Measurements from ENCODE around the gene RASGRF1. TPM values are rescaled to one million over a fixed set of nuclear protein-coding genes. Genes with fewer than 3 reads are reported as not detected.

RASGRF1 gene
- total RNA-seq, 4 donors from 2014 or later = 0.13 to 0.23 TPM; not detected in 2

GRCh38 chr15:79036323-79036722, 54.3 kb downstream of the RASGRF1 start:
- Histone ChIP-seq H3K9me3 (peaks cover 0 to 13% (median 0%) of the 10 kb centered on the region in 3 donors), H3K27me3 (peaks cover 11% of the 10 kb centered on the region), H3K36me3 (no peaks in the 10 kb centered on the region), H3K27ac (no peak overlapping the region), H3K4me3 (no peak overlapping the region), H3K4me1 (peaks cover 0 to 4% (median 0%) of the 10 kb centered on the region in 3 donors)
- ATAC-seq = no peak
- TF ChIP-seq CTCF (IDR thresholded peaks at IDR 0.05) (no peak), EP300 (IDR thresholded peaks at IDR 0.05) (no peak), POLR2AphosphoS5 (IDR thresholded peaks at IDR 0.05) (no peak), POLR2A (IDR thresholded peaks at IDR 0.05) (no peak)
- WGBS, 2 donors (ENCODE audit: low coverage in 1 of 2) = 53% methylated on average over 4 of the region's 4 CpGs; no CpG with 5 or more reads in 1 of the 2 donors

- Histone ChIP-seq H3K27me3 (peaks cover 11% of the 10 kb centered on the region), H3K9me3 (peaks cover 0 to 13% (median 0%) of the 10 kb centered on the region in 3 donors), H3K4me3 (no peak overlapping the region), H3K4me1 (peaks cover 0 to 4% (median 0%) of the 10 kb centered on the region in 3 donors), H3K36me3 (no peaks in the 10 kb centered on the region), H3K27ac (no peak overlapping the region)
- ATAC-seq = no peak
- TF ChIP-seq POLR2AphosphoS5 (IDR thresholded peaks at IDR 0.05) (no peak), CTCF (IDR thresholded peaks at IDR 0.05) (no peak), POLR2A (IDR thresholded peaks at IDR 0.05) (no peak), EP300 (IDR thresholded peaks at IDR 0.05) (no peak)
- WGBS, 2 donors (ENCODE audit: low coverage in 1 of 2) = 5 to 85% methylated on average over 3 to 4 of the region's 18 CpGs
These were observed 54.8 kb downstream of the RASGRF1 start for GRCh38 chr15:79035814-79036213.

GRCh38 chr15:79035111-79035601, 55.4 kb downstream of the RASGRF1 start:
- H3K4me1 ChIP-seq = peaks cover 0 to 4% (median 0%) of the 10 kb centered on the region in 3 donors
- TF ChIP-seq POLR2AphosphoS5 (IDR thresholded peaks at IDR 0.05) = no peak
- no peak for TF ChIP-seq POLR2A (IDR thresholded peaks at IDR 0.05)
- TF ChIP-seq EP300 (IDR thresholded peaks at IDR 0.05) = no peak
- no peak for TF ChIP-seq CTCF (IDR thresholded peaks at IDR 0.05)
- WGBS, 2 donors (ENCODE audit: low coverage in 1 of 2) = 0 to 76% methylated on average over 1 to 7 of the region's 11 CpGs
- no peak overlapping the region for H3K27ac ChIP-seq
- no peak for ATAC-seq
- peaks cover 0 to 13% (median 0%) of the 10 kb centered on the region in 3 donors for H3K9me3 ChIP-seq
- no peaks in the 10 kb centered on the region for H3K36me3 ChIP-seq
- H3K4me3 ChIP-seq = no peak overlapping the region
- H3K27me3 ChIP-seq = peaks cover 11% of the 10 kb centered on the region

GRCh38 chr15:79034284-79034683, 56.3 kb downstream of the RASGRF1 start:
- TF ChIP-seq EP300 (IDR thresholded peaks at IDR 0.05) (no peak), POLR2A (IDR thresholded peaks at IDR 0.05) (no peak), POLR2AphosphoS5 (IDR thresholded peaks at IDR 0.05) (no peak), CTCF (IDR thresholded peaks at IDR 0.05) (no peak)
- H3K27ac ChIP-seq = no peak overlapping the region
- H3K27me3 ChIP-seq = peaks cover 11% of the 10 kb centered on the region
- H3K36me3 ChIP-seq = no peaks in the 10 kb centered on the region
- H3K4me3 ChIP-seq = no peak overlapping the region
- peaks cover 0 to 4% (median 0%) of the 10 kb centered on the region in 3 donors for H3K4me1 ChIP-seq
- ATAC-seq = no peak
- H3K9me3 ChIP-seq = peaks cover 0 to 13% (median 0%) of the 10 kb centered on the region in 3 donors
- 91 to 100% methylated on average over 1 of the region's 1 CpG for WGBS, 2 donors (ENCODE audit: low coverage in 1 of 2)

GRCh38 chr15:79032656-79033055, 57.9 kb downstream of the RASGRF1 start:
- Histone ChIP-seq H3K36me3 (no peaks in the 10 kb centered on the region), H3K27ac (no peak overlapping the region), H3K9me3 (peaks cover 0 to 13% (median 0%) of the 10 kb centered on the region in 3 donors), H3K4me3 (no peak overlapping the region), H3K4me1 (peaks cover 0 to 4% (median 0%) of the 10 kb centered on the region in 3 donors), H3K27me3 (peaks cover 11% of the 10 kb centered on the region)
- ATAC-seq = no peak
- WGBS, 2 donors (ENCODE audit: low coverage in 1 of 2) = 62 to 83% methylated on average over 1 to 4 of the region's 6 CpGs
- TF ChIP-seq CTCF (IDR thresholded peaks at IDR 0.05) = no peak
- no peak for TF ChIP-seq POLR2A (IDR thresholded peaks at IDR 0.05)
- TF ChIP-seq EP300 (IDR thresholded peaks at IDR 0.05) = no peak
- TF ChIP-seq POLR2AphosphoS5 (IDR thresholded peaks at IDR 0.05) = no peak
